ENCODE data around the gene ANAPC5.
"Not testable (repeated sequence)": the region's sequence is repeated elsewhere in the genome, so short reads cannot be mapped to it uniquely, and the experiment has no call there.

ANAPC5 gene

GRCh38 chr12:121323908-121324307 is 28.3 kb downstream of the ANAPC5 start:
- in situ Hi-C loops (cut with MboI; ENCODE audit: low sequenced_read_pairs): no loop called here

GRCh38 chr12:121318121-121318520 is 34.1 kb downstream of the ANAPC5 start:
- in situ Hi-C loops (cut with MboI; ENCODE audit: low sequenced_read_pairs): no loop called here

GRCh38 chr12:121314431-121314830 is 37.8 kb downstream of the ANAPC5 start:
- in situ Hi-C loops (cut with MboI; ENCODE audit: low sequenced_read_pairs): no loop called here

- in situ Hi-C loops (cut with MboI; ENCODE audit: low sequenced_read_pairs): not testable (repeated sequence)
Measured at GRCh38 chr12:121310231-121310630, 42.0 kb downstream of the ANAPC5 start.

GRCh38 chr12:121307397-121307796 is 44.8 kb downstream of the ANAPC5 start:
- in situ Hi-C loops (cut with MboI; ENCODE audit: low sequenced_read_pairs): not testable (repeated sequence)

DNA sequence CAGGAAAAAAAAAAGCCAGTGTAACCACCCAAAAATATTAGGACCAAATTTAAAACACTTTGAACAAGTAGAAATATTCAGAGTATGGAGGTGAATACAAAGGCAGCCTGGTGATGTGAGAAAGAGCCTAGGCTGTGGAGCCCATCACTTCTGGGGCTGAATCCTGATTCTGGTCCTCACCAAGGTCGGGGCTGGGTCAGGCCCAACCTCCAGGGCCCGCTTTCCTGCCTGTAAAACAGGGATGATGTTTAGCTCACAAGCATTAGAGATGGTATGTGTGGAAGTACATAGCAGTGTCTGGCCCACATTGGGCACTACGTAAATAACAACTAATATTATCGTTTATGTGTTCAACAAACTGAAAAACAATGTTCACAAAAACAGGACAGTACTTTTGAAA is 47.9 kb downstream of the ANAPC5 start:
- in situ Hi-C loops (cut with MboI; ENCODE audit: low sequenced_read_pairs): no loop called here

GRCh38 chr12:121301876-121302275 is 50.3 kb downstream of the ANAPC5 start:
- in situ Hi-C loops (cut with MboI; ENCODE audit: low sequenced_read_pairs): no loop called here

- in situ Hi-C loops (cut with MboI; ENCODE audit: low sequenced_read_pairs): no loop called here
Measured at GRCh38 chr12:121300083-121300819, 52.0 kb downstream of the ANAPC5 start.

- in situ Hi-C loops (cut with MboI; ENCODE audit: low sequenced_read_pairs): no loop called here
Measured at GRCh38 chr12:121299662-121300061, 52.5 kb downstream of the ANAPC5 start.

DNA sequence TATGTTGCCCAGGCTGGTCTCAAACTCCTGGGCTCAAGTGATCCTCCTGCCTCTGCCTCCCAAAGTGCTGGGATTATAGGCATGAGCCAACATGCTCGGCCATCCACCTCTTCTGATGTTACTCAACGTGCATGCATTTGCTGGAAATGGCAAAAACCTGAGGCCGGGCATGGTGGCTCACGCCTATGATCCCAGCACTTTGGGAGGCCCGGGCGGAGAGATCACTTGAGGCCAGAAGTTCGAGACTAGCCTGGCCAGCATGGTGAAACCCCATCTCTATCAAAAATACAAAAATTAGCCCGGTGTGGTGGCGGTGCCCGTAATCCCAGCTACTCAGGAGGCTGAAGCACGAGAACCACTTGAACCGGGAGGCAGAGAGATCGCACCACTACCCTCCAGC is 53.8 kb downstream of the ANAPC5 start:
- in situ Hi-C loops (cut with MboI; ENCODE audit: low sequenced_read_pairs): not testable (repeated sequence)

DNA sequence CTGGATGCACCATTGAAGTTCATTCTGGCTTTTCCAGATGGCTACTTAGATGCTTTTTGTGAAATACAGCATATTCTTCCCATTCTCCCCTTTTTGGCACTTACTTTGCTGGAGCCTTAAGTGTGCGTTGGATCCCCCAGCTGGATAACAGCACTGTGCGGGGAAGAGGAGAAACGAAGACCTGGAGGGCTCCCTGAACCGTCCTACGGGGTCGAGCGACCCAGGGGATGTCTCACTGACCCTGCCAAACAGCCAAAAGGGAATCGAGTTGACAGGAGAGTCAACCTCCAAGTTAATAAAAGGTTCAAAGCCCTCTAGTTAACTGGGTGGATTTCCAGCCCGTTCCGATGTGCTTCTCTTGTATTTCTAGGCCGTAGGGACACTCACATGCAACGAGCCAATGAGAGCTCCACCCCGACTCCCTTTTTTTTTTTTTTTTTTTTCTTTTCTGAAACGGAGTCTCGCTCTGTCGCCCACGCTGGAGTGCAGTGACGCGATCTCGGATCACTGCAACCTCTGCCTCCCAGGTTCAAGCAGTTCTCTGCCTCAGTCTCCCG is 54.7 kb downstream of the ANAPC5 start:
- in situ Hi-C loops (cut with MboI; ENCODE audit: low sequenced_read_pairs): no loop called here

DNA sequence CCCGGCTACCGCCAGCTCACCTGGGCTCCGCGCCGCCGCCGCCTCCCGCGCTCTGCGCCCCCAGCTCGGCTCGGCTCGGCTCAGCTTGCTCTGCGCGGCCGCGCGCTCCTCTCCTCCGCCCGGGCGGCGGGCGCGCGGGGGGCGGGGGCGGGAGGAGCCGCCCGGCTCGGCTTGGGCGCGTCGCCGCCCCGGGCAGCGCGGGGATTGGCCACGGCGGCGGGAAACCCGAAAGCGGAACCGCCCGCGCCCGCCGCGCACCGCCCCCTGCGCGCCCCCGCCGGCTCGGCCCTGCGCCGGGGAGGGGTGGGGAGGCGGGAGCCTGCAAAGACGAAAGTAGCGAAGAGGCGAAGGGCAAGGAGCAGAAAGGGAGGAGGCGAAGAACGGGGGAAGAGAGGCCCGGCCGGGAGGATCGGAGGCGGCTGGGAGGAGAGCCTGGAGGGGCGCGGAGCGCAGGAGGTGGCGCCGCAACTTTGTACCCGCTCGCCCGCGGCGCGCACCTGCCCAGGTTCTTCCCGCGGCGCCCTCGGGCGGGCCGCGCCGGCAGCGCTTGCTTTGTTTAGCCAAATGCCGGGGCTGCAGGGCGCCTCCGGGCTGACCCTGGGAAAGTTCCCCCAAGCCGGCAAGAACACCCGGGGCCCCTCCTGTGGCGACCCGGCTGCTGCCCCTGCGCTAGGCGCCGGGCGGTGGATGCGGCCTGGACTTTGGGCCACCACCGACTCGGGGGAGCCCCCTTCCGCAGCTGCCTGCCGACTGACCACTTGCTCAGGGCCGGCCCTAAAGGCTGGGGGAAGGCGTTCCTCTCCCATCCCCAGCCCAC is 55.4 kb downstream of the ANAPC5 start, which contains the start of gene CAMKK2:
TSS of gene CAMKK2 (minus strand) at position 92 of the 817 bp plus-strand sequence. CDS start 22,183 bp downstream, outside the sequence.
- in situ Hi-C loops (cut with MboI; ENCODE audit: low sequenced_read_pairs): no loop called here

GRCh38 chr12:121295746-121296617 is 56.2 kb downstream of the ANAPC5 start:
- in situ Hi-C loops (cut with MboI; ENCODE audit: low sequenced_read_pairs): no loop called here

- in situ Hi-C loops (cut with MboI; ENCODE audit: low sequenced_read_pairs): no loop called here
Measured at GRCh38 chr12:121295116-121295745, 57.0 kb downstream of the ANAPC5 start.

DNA sequence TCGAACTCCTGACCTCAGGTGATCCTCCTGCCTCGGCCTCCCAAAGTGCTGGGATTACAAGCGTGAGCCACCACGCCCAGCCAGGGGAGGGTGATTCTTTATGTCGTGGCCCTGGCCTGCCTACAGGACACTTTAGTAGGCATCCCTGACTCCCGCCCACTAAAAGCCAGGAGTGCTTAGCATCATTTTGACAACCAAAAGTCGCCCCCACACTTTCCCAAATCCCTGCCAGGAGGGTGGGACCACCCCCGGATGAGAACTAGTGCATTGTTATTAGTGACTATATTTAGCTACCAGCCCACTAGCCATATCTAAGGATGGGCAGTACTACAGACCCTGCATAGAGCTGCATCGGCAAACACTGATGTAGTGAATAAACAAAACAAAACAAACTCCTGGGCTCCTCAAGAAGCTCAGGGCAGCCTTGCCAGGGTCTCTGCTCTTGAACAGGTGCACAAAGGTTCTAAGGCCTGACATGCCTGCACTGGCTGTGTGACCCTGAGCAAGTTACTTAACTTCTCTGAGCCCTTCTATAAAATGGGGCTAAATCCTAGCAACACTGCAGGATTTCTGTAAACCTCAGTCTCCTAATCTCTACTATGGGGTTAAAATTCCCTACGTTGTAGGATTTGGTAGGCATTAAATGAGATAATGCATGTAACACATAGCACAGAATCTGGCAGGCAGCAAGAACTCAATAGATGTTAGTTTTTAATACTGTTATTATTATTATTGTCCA is 57.9 kb downstream of the ANAPC5 start:
- in situ Hi-C loops (cut with MboI; ENCODE audit: low sequenced_read_pairs): no loop called here

DNA sequence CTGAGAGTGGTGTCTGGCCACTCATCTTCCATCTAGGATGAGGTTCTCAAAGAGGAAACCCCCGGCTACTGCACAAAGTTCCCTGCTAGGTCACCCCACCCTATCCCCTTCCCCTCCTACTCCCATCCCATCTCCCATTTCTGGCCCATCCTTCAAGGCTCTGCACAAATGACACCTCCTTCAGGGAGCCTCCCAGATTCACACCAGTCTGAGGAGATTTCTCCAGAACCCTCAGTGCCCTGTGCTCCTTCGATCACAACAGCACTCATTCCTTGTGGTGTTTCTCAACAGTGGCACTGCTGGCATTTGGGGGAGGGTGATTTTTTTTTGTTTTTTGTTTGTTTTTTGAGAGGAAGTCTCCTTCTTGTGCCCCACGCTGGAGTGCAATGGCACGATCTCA is 58.6 kb downstream of the ANAPC5 start:
- in situ Hi-C loops (cut with MboI; ENCODE audit: low sequenced_read_pairs): no loop called here

GRCh38 chr12:121290410-121290809 is 61.8 kb downstream of the ANAPC5 start:
- in situ Hi-C loops (cut with MboI; ENCODE audit: low sequenced_read_pairs): no loop called here

GRCh38 chr12:121289962-121290361 is 62.2 kb downstream of the ANAPC5 start:
- in situ Hi-C loops (cut with MboI; ENCODE audit: low sequenced_read_pairs): no loop called here

- in situ Hi-C loops (cut with MboI; ENCODE audit: low sequenced_read_pairs): no loop called here
Measured at GRCh38 chr12:121288986-121289385, 63.2 kb downstream of the ANAPC5 start.

Data from HL-60/S4 (cell line).